Kidney epithelial cell (primary cell): ENCODE measurements around the gene OBP2B. TPM values are rescaled to one million over a fixed set of nuclear protein-coding genes. Genes with fewer than 3 reads are reported as not detected.

Experiments used
- DNase-seq: peaks from one replicate; pipeline ENCODE4 v3.0.0-alpha.2; 2010; ENCODE audit warnings: low read depth
- H3K27me3 ChIP-seq: 2 replicates; pipeline ENCODE4 v1.6.0; 2011; ENCODE audit warnings: low read length; ENCODE audit not compliant: control insufficient read depth, insufficient read depth
- H3K36me3 ChIP-seq: 2 replicates; pipeline ENCODE4 v1.5.1; 2011; ENCODE audit warnings: low read length; ENCODE audit not compliant: control insufficient read depth, insufficient read depth
- H3K4me3 ChIP-seq: 2 replicates; pipeline ENCODE4 v1.5.1; 2011; ENCODE audit warnings: low read depth, mild to moderate bottlenecking, control low read depth, low read length
- CTCF ChIP-seq: IDR thresholded peaks from 2 replicates; pipeline ENCODE4 v1.5.1; 2011; ENCODE audit warnings: mild to moderate bottlenecking, moderate library complexity, low read length, control low read depth, inconsistent platforms; ENCODE audit not compliant: insufficient read depth, poor library complexity, severe bottlenecking
- total RNA-seq: library from RNA; depleted of rRNA; stranded (reverse); fragments of >200 nt; gene quantifications from 2 replicates; pipeline ENCODE4 v1.2.3, GENCODE V29; 2015

OBP2B gene
- total RNA-seq, 1 donor from 2014 or later = not detected

GRCh38 chr9:133250741-133251170 lies 41.7 kb upstream of the OBP2B start:
- no peak for DNase-seq
- H3K36me3 ChIP-seq = no peaks in the 10 kb centered on the region
- peaks cover 6% of the 10 kb centered on the region for H3K27me3 ChIP-seq
- TF ChIP-seq CTCF = no peak
- H3K4me3 ChIP-seq = no peak overlapping the region

- TF ChIP-seq CTCF = no peak
- Histone ChIP-seq H3K27me3 (peaks cover 6% of the 10 kb centered on the region), H3K36me3 (no peaks in the 10 kb centered on the region), H3K4me3 (no peak overlapping the region)
- no peak for DNase-seq
Observed at GRCh38 chr9:133249337-133249736, 40.3 kb upstream of the OBP2B start.

GRCh38 chr9:133248726-133249295 lies 39.8 kb upstream of the OBP2B start:
- no peaks in the 10 kb centered on the region for H3K36me3 ChIP-seq
- peaks cover 6% of the 10 kb centered on the region for H3K27me3 ChIP-seq
- no peak for TF ChIP-seq CTCF
- no peak overlapping the region for H3K4me3 ChIP-seq
- no peak for DNase-seq

GRCh38 chr9:133247632-133248031 lies 38.6 kb upstream of the OBP2B start:
- Histone ChIP-seq H3K4me3 (no peak overlapping the region), H3K36me3 (no peaks in the 10 kb centered on the region), H3K27me3 (peaks cover 6% of the 10 kb centered on the region)
- no peak for DNase-seq
- no peak for TF ChIP-seq CTCF

- Histone ChIP-seq H3K36me3 (no peaks in the 10 kb centered on the region), H3K27me3 (peaks cover 6% of the 10 kb centered on the region), H3K4me3 (no peak overlapping the region)
- DNase-seq = no peak
- no peak for TF ChIP-seq CTCF
Observed at GRCh38 chr9:133246991-133247390, 37.9 kb upstream of the OBP2B start.

- DNase-seq = no peak
- Histone ChIP-seq H3K36me3 (no peaks in the 10 kb centered on the region), H3K4me3 (no peak overlapping the region), H3K27me3 (peaks cover 6% of the 10 kb centered on the region)
- no peak for TF ChIP-seq CTCF
Observed at GRCh38 chr9:133246562-133246961, 37.5 kb upstream of the OBP2B start.
